WTC11 (cell line): ENCODE data around the gene STX5. TPM values are rescaled to one million over a fixed set of nuclear protein-coding genes. Genes with fewer than 3 reads are reported as not detected.
A peak's percentile ranks its signal among the peaks of the same experiment; 100 is the strongest.

Source experiments
- ARID4B ChIP-seq: sonication (generic); formaldehyde crosslinking; IDR thresholded peaks from 2 replicates; pipeline ENCODE4 v1.8.0; 2023; ENCODE audit warnings: missing genetic modification reagents, mild to moderate bottlenecking, borderline replicate concordance
- ATF1 ChIP-seq: sonication (generic); formaldehyde crosslinking; IDR thresholded peaks from 2 replicates; pipeline ENCODE4 v1.8.1; 2023; ENCODE audit warnings: mild to moderate bottlenecking, moderate library complexity, missing genetic modification reagents
- CBFB ChIP-seq: sonication (generic); formaldehyde crosslinking; IDR thresholded peaks from 2 replicates; pipeline ENCODE4 v1.8.1; 2022; ENCODE audit warnings: mild to moderate bottlenecking, low read depth, missing genetic modification reagents
- CREB1 ChIP-seq: sonication (generic); formaldehyde crosslinking; IDR thresholded peaks from 2 replicates; pipeline ENCODE4 v1.8.0; 2023; ENCODE audit warnings: mild to moderate bottlenecking, missing genetic modification reagents
- E2F5 ChIP-seq: sonication (generic); formaldehyde crosslinking; IDR thresholded peaks from 2 replicates; pipeline ENCODE4 v1.8.1; 2022; ENCODE audit warnings: mild to moderate bottlenecking, moderate library complexity, missing genetic modification reagents
- FOXP1 ChIP-seq: sonication (generic); formaldehyde crosslinking; IDR thresholded peaks from 2 replicates; pipeline ENCODE4 v1.8.0; 2022; ENCODE audit warnings: missing genetic modification reagents, mild to moderate bottlenecking, moderate library complexity, borderline replicate concordance
- GABPB1 ChIP-seq: sonication (generic); formaldehyde crosslinking; IDR thresholded peaks from 2 replicates; pipeline ENCODE4 v1.8.1; 2023; ENCODE audit warnings: mild to moderate bottlenecking, missing genetic modification reagents
- JUN ChIP-seq: sonication (generic); formaldehyde crosslinking; IDR thresholded peaks from 2 replicates; pipeline ENCODE4 v1.8.0; 2023; ENCODE audit warnings: mild to moderate bottlenecking, missing genetic modification reagents
- KAT7 ChIP-seq: sonication (generic); formaldehyde crosslinking; IDR thresholded peaks from 2 replicates; pipeline ENCODE4 v1.8.1; 2023; ENCODE audit warnings: missing genetic modification reagents, mild to moderate bottlenecking, borderline replicate concordance
- MAX ChIP-seq: sonication (generic); formaldehyde crosslinking; IDR thresholded peaks from 2 replicates; pipeline ENCODE4 v1.8.0; 2022; ENCODE audit warnings: mild to moderate bottlenecking, missing genetic modification reagents
- NFATC4 ChIP-seq: fragments of 250-450 bp; sonication (Bioruptor Pico); IDR thresholded peaks from 2 replicates; pipeline ENCODE4 v1.9.0; 2021; ENCODE audit warnings: mild to moderate bottlenecking
- NFYB ChIP-seq: sonication (generic); formaldehyde crosslinking; conservative IDR thresholded peaks from 2 replicates; pipeline ENCODE4 v1.8.0; 2022; ENCODE audit warnings: low read depth, missing genetic modification reagents
- PRRX2 ChIP-seq: fragments of 250-450 bp; sonication (Bioruptor Pico); IDR thresholded peaks from 2 replicates; pipeline ENCODE4 v1.8.0; 2021; ENCODE audit warnings: mild to moderate bottlenecking
- RORB ChIP-seq: fragments of 250-450 bp; sonication (Bioruptor Pico); IDR thresholded peaks from 2 replicates; pipeline ENCODE4 v1.9.0; 2021; ENCODE audit warnings: mild to moderate bottlenecking
- SOX15 ChIP-seq: fragments of 250-450 bp; sonication (Bioruptor Pico); IDR thresholded peaks from 2 replicates; pipeline ENCODE4 v1.9.0; 2021; ENCODE audit warnings: mild to moderate bottlenecking
- TEAD4 ChIP-seq: sonication (generic); formaldehyde crosslinking; IDR thresholded peaks from 2 replicates; pipeline ENCODE4 v1.8.0; 2022; ENCODE audit warnings: mild to moderate bottlenecking, missing genetic modification reagents
- TP53 ChIP-seq: sonication (generic); formaldehyde crosslinking; IDR thresholded peaks from 2 replicates; pipeline ENCODE4 v1.8.1; 2023; ENCODE audit warnings: mild to moderate bottlenecking, missing genetic modification reagents
- ZBTB21 ChIP-seq: sonication (generic); formaldehyde crosslinking; IDR thresholded peaks from 2 replicates; pipeline ENCODE4 v1.8.1; 2023; ENCODE audit warnings: mild to moderate bottlenecking, missing genetic modification reagents, borderline replicate concordance
- ZNF121 ChIP-seq: sonication (generic); formaldehyde crosslinking; IDR thresholded peaks from 2 replicates; pipeline ENCODE4 v1.8.0; 2023; ENCODE audit warnings: missing genetic modification reagents
- ZNF263 ChIP-seq: sonication (generic); formaldehyde crosslinking; IDR thresholded peaks from 2 replicates; pipeline ENCODE4 v1.8.1; 2022; ENCODE audit warnings: low read depth, mild to moderate bottlenecking, moderate library complexity, missing genetic modification reagents
- ZNF396 ChIP-seq: fragments of 250-450 bp; sonication (Bioruptor Pico); IDR thresholded peaks from 2 replicates; pipeline ENCODE4 v1.8.0; 2021; ENCODE audit warnings: mild to moderate bottlenecking, moderate library complexity, borderline replicate concordance
- total RNA-seq: library from RNA; stranded (reverse); gene quantifications from 3 replicates; pipeline ENCODE4 v1.2.3, GENCODE V29; 2021
- TF ChIP-seq, protein P1 (sequence below): sonication (generic); formaldehyde crosslinking; IDR thresholded peaks from 2 replicates; pipeline ENCODE4 v1.8.0; 2022; ENCODE audit warnings: mild to moderate bottlenecking, missing genetic modification reagents

STX5 gene
- total RNA-seq, 1 experiment from 2014 or later: 30.2 TPM

DNA sequence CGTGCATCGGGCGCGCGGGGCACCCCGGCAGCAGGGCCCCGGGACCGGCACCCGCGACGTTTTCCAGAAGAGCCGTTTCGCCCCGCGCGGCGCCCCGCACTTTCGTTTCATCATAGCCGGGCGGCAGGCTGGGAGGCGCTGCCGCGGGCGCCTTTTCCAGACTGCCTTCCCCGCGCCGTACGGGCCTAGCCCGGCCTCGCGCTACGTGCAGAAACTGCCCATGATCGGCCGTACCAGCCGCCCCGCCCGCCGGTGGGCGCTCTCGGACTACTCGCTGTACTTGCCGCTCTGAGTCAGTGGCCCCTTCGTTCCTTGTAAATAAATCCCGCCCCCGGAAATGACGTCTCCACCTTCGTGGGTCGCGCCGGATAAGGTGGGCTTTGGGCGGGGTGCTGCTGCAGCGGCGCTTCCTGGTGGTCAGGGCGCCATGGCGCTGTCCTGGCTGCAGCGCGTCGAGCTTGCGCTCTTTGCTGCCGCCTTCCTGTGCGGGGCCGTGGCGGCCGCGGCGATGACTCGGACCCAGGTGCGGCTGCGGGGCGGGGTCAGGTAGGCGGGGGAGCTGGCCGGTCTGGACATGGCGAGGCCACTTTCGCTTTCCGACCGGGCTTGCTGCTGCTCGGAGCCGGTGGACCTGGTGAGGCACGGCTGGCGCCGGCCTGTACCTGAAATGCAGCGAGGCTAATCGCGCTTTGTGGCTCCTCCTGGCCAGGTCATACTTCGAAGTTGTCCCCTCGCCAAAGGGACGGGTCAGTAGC, 44.7 kb downstream of the STX5 start, which contains the start of gene TMEM179B (continued):
- TF ChIP-seq E2F5 (peak; percentile 90), RORB (CRISPR knock-in tag) (no peak), PRRX2 (CRISPR knock-in tag) (peak; percentile 76), ATF1 (CRISPR knock-in tag) (peak; percentile 66; the same call in 1 of the 2 replicates), NFATC4 (CRISPR knock-in tag) (0 out of 2 replicates have a peak, but pooled peaks have one; percentile 37), CBFB (peak; percentile 98), ZNF263 (CRISPR knock-in tag) (peak; percentile 35; the same call in 1 of the 2 replicates), SOX15 (CRISPR knock-in tag) (no peak), KAT7 (CRISPR knock-in tag) (peak; percentile 91), ARID4B (CRISPR knock-in tag) (peak; percentile 94), GABPB1 (peak; percentile 70; the same call in 1 of the 2 replicates), JUN (CRISPR knock-in tag) (0 out of 2 replicates have a peak, but pooled peaks have one; percentile 18), CREB1 (peak; percentile 97), TP53 (CRISPR knock-in tag) (peak; percentile 94; the same call in 1 of the 2 replicates), TEAD4 (CRISPR knock-in tag) (no peak), MAX (peak; percentile 89), ZBTB21 (CRISPR knock-in tag) (peak; percentile 93; the same call in 1 of the 2 replicates), ZNF396 (CRISPR knock-in tag) (no peak), NFYB (0 out of 2 replicates have a peak, but pooled peaks have one; percentile 15), FOXP1 (CRISPR knock-in tag) (peak; percentile 94), ZNF121 (CRISPR knock-in tag) (peak; percentile 11; the same call in 1 of the 2 replicates)
- TF ChIP-seq, protein P1, sequence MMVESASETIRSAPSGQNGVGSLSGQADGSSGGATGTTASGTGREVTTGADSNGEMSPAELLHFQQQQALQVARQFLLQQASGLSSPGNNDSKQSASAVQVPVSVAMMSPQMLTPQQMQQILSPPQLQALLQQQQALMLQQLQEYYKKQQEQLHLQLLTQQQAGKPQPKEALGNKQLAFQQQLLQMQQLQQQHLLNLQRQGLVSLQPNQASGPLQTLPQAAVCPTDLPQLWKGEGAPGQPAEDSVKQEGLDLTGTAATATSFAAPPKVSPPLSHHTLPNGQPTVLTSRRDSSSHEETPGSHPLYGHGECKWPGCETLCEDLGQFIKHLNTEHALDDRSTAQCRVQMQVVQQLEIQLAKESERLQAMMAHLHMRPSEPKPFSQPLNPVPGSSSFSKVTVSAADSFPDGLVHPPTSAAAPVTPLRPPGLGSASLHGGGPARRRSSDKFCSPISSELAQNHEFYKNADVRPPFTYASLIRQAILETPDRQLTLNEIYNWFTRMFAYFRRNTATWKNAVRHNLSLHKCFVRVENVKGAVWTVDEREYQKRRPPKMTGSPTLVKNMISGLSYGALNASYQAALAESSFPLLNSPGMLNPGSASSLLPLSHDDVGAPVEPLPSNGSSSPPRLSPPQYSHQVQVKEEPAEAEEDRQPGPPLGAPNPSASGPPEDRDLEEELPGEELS (CRISPR knock-in tag): peak; percentile 70
